ENCODE measurements around the gene ABHD16A.

Gene ABHD16A

GRCh38 chr6:31663126-31663960, 39.8 kb downstream of the ABHD16A start:
- DNase-seq (ENCODE audit: low read depth in 2 of 2, low spot score in 1 of 2) = no peak

GRCh38 chr6:31662124-31662723, 40.9 kb downstream of the ABHD16A start:
- DNase-seq (ENCODE audit: low read depth in 2 of 2, low spot score in 1 of 2) = no peak

GRCh38 chr6:31661262-31662123, 41.6 kb downstream of the ABHD16A start:
- DNase-seq (ENCODE audit: low read depth in 2 of 2, low spot score in 1 of 2) = no peak

- peak; percentile 37 to 60 for DNase-seq (ENCODE audit: low read depth in 2 of 2, low spot score in 1 of 2)
These were observed 42.5 kb downstream of the ABHD16A start, which contains the start of gene C6orf47 for GRCh38 chr6:31660381-31661261. TSS of gene C6orf47 (minus strand) at chr6:31660778. CDS start at chr6:31659947, 831 bp downstream.

- no peak for DNase-seq (ENCODE audit: low read depth in 2 of 2, low spot score in 1 of 2)
These were observed 43.3 kb downstream of the ABHD16A start for GRCh38 chr6:31659649-31660380.

- no peak for DNase-seq (ENCODE audit: low read depth in 2 of 2, low spot score in 1 of 2)
These were observed 44.0 kb downstream of the ABHD16A start for GRCh38 chr6:31658983-31659648.

- DNase-seq (ENCODE audit: low read depth in 2 of 2, low spot score in 1 of 2) = no peak
These were observed 44.9 kb downstream of the ABHD16A start for GRCh38 chr6:31658158-31658688.

GRCh38 chr6:31657406-31658157, 45.5 kb downstream of the ABHD16A start:
- no peak for DNase-seq (ENCODE audit: low read depth in 2 of 2, low spot score in 1 of 2)

GRCh38 chr6:31655349-31656237, 47.5 kb downstream of the ABHD16A start, which contains the start of gene APOM:
TSS of gene APOM (plus strand) at chr6:31655894. CDS start at chr6:31655967, 73 bp downstream.
- no peak for DNase-seq (ENCODE audit: low read depth in 2 of 2, low spot score in 1 of 2)

- no peak for DNase-seq (ENCODE audit: low read depth in 2 of 2, low spot score in 1 of 2)
These were observed 48.4 kb downstream of the ABHD16A start for GRCh38 chr6:31654574-31655348.

GRCh38 chr6:31652925-31653724, 50.0 kb downstream of the ABHD16A start:
- peak in 1 of 2 donors; percentile 84 for DNase-seq (ENCODE audit: low read depth in 2 of 2, low spot score in 1 of 2)

GRCh38 chr6:31651602-31652191, 51.4 kb downstream of the ABHD16A start:
- DNase-seq (ENCODE audit: low read depth in 2 of 2, low spot score in 1 of 2) = no peak

- no peak for DNase-seq (ENCODE audit: low read depth in 2 of 2, low spot score in 1 of 2)
These were observed 57.8 kb downstream of the ABHD16A start for GRCh38 chr6:31645325-31645724.

- no peak for DNase-seq (ENCODE audit: low read depth in 2 of 2, low spot score in 1 of 2)
These were observed 59.2 kb downstream of the ABHD16A start for GRCh38 chr6:31643818-31644454.

Data from stimulated activated CD8-positive, alpha-beta memory T cell treated with anti-CD3 and anti-CD28 coated beads, Interleukin-4, amount 100 ng/mL, for 4 hours (primary cell).